Nephron progenitor cell (in vitro differentiated cells): Measurements from ENCODE around the gene SNX4.
"Not testable (repeated sequence)": the region's sequence is repeated elsewhere in the genome, so short reads cannot be mapped to it uniquely, and the experiment has no call there.

ENCODE experiments used
- DNase-seq: peaks from one replicate; pipeline ENCODE4 v3.0.0; 2021
- H3K27ac Mint-ChIP-seq: 2 replicates; pipeline ENCODE4 v1.8.0; 2021; ENCODE audit warnings: mild to moderate bottlenecking, moderate library complexity, mixed read lengths
- H3K27me3 Mint-ChIP-seq: 2 replicates; pipeline ENCODE4 v1.8.0; 2021; ENCODE audit warnings: mild to moderate bottlenecking, low read depth, mixed read lengths; ENCODE audit not compliant: poor library complexity
- H3K36me3 Mint-ChIP-seq: 2 replicates; pipeline ENCODE4 v1.8.0; 2021; ENCODE audit warnings: low read depth, mixed read lengths
- H3K4me1 Mint-ChIP-seq: 2 replicates; pipeline ENCODE4 v1.8.0; 2021; ENCODE audit warnings: mixed read lengths
- H3K4me3 Mint-ChIP-seq: 2 replicates; pipeline ENCODE4 v1.8.0; 2021; ENCODE audit warnings: mild to moderate bottlenecking, moderate library complexity, mixed read lengths
- H3K9me3 Mint-ChIP-seq: 2 replicates; pipeline ENCODE4 v1.8.0; 2021; ENCODE audit warnings: mild to moderate bottlenecking, moderate library complexity, mixed read lengths
- TF ChIP-seq, protein P1 (sequence below): fragments of 200-600 bp; sonication (generic); IDR thresholded peaks from 2 replicates; pipeline ENCODE4 v1.5.0; 2021; ENCODE audit warnings: antibody characterized with exemption

SNX4 gene

DNA sequence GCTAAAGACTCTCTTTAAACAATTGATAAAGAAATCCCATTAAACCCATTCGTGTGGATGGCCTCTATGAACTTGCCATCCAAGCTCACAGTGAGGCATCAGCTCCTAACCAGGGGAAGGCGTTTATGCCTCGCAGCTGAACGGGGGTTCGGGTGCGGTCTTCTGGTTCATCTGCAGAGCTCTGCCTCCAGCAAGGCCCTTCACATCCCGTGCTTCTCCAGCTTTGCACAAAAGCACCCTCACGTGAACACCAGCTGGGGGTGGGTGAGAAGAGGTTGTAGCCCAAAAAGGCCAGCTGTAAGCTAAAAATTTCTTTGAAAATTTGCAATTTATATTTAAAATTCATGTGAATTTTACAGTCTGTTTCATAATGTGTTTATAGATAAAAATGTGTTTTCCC is 105.3 kb downstream of the SNX4 start:
- H3K27ac Mint-ChIP-seq = no peak overlapping the region
- TF ChIP-seq, protein P1, sequence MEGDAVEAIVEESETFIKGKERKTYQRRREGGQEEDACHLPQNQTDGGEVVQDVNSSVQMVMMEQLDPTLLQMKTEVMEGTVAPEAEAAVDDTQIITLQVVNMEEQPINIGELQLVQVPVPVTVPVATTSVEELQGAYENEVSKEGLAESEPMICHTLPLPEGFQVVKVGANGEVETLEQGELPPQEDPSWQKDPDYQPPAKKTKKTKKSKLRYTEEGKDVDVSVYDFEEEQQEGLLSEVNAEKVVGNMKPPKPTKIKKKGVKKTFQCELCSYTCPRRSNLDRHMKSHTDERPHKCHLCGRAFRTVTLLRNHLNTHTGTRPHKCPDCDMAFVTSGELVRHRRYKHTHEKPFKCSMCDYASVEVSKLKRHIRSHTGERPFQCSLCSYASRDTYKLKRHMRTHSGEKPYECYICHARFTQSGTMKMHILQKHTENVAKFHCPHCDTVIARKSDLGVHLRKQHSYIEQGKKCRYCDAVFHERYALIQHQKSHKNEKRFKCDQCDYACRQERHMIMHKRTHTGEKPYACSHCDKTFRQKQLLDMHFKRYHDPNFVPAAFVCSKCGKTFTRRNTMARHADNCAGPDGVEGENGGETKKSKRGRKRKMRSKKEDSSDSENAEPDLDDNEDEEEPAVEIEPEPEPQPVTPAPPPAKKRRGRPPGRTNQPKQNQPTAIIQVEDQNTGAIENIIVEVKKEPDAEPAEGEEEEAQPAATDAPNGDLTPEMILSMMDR = no peak
- no peak overlapping the region for H3K4me3 Mint-ChIP-seq
- H3K9me3 Mint-ChIP-seq = peaks cover 4% of the 10 kb centered on the region
- no peak for DNase-seq
- no peaks in the 10 kb centered on the region for H3K4me1 Mint-ChIP-seq
- peaks cover 14% of the 10 kb centered on the region for H3K27me3 Mint-ChIP-seq
- no peaks in the 10 kb centered on the region for H3K36me3 Mint-ChIP-seq

DNA sequence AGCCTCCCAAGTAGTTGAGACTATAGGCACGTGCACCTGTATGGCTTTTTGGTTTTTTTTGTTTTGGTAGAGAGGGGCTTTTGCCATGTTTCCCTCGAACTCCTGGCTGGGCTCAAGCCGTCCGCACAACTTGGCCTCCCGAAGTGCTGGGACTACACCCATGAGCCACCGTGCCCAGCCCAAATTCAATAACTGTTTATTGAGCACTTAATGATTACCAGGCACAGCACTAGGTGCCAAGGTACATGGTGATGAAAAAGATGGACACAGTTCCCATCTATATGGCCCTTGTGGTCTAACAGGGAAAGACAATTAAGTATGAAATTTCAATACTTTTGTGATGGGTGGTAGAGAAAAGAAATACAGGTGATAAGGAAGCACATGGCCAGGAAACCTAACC is 109.1 kb downstream of the SNX4 start:
- no peak for DNase-seq
- Mint-ChIP-seq H3K36me3 (peaks cover 4% of the 10 kb centered on the region), H3K27me3 (peaks cover 17% of the 10 kb centered on the region), H3K27ac (no peak overlapping the region), H3K9me3 (peaks cover 7% of the 10 kb centered on the region), H3K4me1 (peaks cover 5% of the 10 kb centered on the region), H3K4me3 (no peak overlapping the region)
- TF ChIP-seq, protein P1 = no peak

DNA sequence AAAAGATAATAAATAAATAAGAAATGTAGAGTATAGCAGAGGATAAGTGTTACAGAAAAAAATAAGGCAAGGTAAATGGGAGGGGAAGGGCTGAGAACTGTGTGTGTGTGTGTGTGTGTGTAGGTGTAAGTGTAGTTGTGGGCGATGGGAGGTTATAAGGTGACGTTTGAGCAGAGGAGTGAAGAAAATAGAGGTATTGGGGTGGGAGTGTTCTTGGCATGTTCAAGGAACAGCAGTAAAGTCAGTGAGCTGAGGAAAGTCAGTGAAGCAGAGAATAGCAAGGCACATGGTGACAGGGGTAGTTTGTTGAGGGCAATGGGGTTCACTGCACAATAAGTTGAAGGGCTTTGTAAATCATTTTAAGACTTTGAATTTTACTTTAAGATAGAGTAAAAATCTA is 113.9 kb downstream of the SNX4 start:
- peaks cover 5% of the 10 kb centered on the region for H3K36me3 Mint-ChIP-seq
- peaks cover 26% of the 10 kb centered on the region for H3K9me3 Mint-ChIP-seq
- H3K4me3 Mint-ChIP-seq = no peak overlapping the region
- TF ChIP-seq, protein P1 = no peak
- DNase-seq = no peak
- H3K27me3 Mint-ChIP-seq = peaks cover 8% of the 10 kb centered on the region
- H3K4me1 Mint-ChIP-seq = peaks cover 13% of the 10 kb centered on the region
- peak overlapping the region; percentile 60 for H3K27ac Mint-ChIP-seq

DNA sequence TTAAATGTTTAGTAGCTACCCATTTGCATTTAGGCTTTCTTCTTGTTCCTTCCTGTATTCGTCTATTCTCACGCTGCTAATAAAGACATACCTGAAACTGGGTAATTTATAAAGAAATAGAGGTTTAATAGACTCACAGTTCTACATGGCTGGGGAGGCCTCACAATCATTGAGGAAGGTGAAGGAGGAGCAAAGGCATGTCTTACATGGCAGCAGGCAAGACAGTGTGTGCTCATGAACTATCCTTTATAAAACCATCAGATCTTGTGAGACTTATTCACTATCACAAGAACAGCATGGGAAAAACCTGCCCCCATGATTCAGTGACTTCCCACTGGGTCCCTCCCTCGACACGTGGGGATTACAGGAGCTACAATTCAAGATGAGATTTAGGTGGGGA is 114.5 kb downstream of the SNX4 start:
- H3K27ac Mint-ChIP-seq, H3K4me3 Mint-ChIP-seq, H3K36me3 Mint-ChIP-seq, H3K27me3 Mint-ChIP-seq, DNase-seq: not testable (repeated sequence)
- Mint-ChIP-seq H3K4me1 (peaks cover 13% of the 10 kb centered on the region), H3K9me3 (peaks cover 26% of the 10 kb centered on the region)

DNA sequence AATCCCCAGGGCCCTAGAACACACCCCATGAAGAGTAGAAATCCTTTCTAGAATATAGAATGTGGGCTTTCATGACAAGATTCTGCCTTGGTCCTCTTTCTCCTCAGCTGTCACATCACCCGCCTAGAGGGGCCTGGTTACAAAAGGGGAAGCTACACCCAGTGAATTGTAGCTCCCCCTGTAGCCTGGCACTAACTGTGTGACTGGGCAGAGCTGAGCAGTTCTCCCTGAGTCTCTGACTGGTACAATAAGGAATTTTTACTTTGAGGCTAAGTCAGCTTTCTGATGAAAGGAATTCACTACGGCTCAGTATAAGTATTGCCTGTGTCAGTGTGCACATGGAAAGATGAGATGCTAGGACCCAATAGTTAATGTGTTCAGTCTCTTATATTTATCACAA is 116.2 kb downstream of the SNX4 start:
- Mint-ChIP-seq H3K36me3 (peaks cover 5% of the 10 kb centered on the region), H3K4me1 (peaks cover 13% of the 10 kb centered on the region), H3K4me3 (no peak overlapping the region), H3K27ac (no peak overlapping the region), H3K27me3 (peaks cover 12% of the 10 kb centered on the region), H3K9me3 (peaks cover 26% of the 10 kb centered on the region)
- no peak for DNase-seq
- TF ChIP-seq, protein P1 = no peak

DNA sequence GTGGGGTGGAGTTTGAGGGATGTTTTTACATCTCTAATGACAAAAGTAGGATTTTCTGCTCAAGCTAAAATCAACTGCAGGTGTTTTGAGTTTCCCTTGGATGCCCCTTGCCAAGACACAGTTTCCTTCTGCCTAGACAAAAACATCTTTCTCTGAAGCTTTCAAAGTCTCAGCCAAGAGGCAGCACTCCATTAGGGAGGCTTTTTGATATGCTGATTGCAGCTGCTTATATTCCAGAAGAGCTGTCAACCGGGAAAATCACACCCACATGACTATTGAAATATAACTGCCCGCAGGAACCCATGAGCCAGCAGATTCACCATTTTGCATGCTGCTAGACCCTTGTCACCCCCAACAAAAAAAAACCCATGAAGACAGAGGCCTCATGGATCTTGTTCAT is 117.4 kb downstream of the SNX4 start:
- Mint-ChIP-seq H3K9me3 (peaks cover 26% of the 10 kb centered on the region), H3K36me3 (peaks cover 5% of the 10 kb centered on the region), H3K4me3 (no peak overlapping the region), H3K27ac (no peak overlapping the region), H3K4me1 (peaks cover 13% of the 10 kb centered on the region), H3K27me3 (peaks cover 17% of the 10 kb centered on the region)
- no peak for DNase-seq
- TF ChIP-seq, protein P1 = no peak
